Keratinocyte (primary cell): ENCODE measurements around the gene MSI2. TPM values are rescaled to one million over a fixed set of nuclear protein-coding genes. Genes with fewer than 3 reads are reported as not detected.

Source experiments
- DNase-seq: peaks from one replicate; pipeline ENCODE4 v3.0.0-alpha.2; 2011; ENCODE audit warnings: low read depth, missing footprints, low spot score
- FAIRE-seq: peaks from 2 replicates; lab custom pipeline; 2011; peaks lifted over from hg19 to GRCh38; lab: Jason Lieb, UNC
- H2AFZ ChIP-seq: 2 replicates; pipeline ENCODE4 v1.6.0; 2012; ENCODE audit warnings: low read length, control low read depth, inconsistent platforms; ENCODE audit not compliant: control insufficient read depth
- H3K27ac ChIP-seq: 2 replicates; pipeline ENCODE4 v1.5.1; 2011; ENCODE audit warnings: low read length; ENCODE audit not compliant: control insufficient read depth, insufficient read depth
- H3K27me3 ChIP-seq: 3 replicates; pipeline ENCODE4 v1.6.0; 2011; ENCODE audit warnings: low read length; ENCODE audit not compliant: control insufficient read depth, insufficient read depth; ENCODE audit errors: extremely low read depth
- H3K36me3 ChIP-seq, 2 experiments: 2 replicates in 1 of 2; 3 replicates in 1 of 2; pipeline ENCODE4 v1.5.1; 2011; ENCODE audit warnings: low read length in 2 of 2, mild to moderate bottlenecking in 1 of 2; ENCODE audit not compliant: control insufficient read depth in 2 of 2, insufficient read depth in 2 of 2; ENCODE audit errors: extremely low read depth in 1 of 2
- H3K4me1 ChIP-seq: 3 replicates; pipeline ENCODE4 v1.5.1; 2011; ENCODE audit warnings: low read length; ENCODE audit not compliant: control insufficient read depth, insufficient read depth; ENCODE audit errors: extremely low read depth
- H3K4me2 ChIP-seq: 3 replicates; pipeline ENCODE4 v1.6.0; 2011; ENCODE audit warnings: low read depth, low read length; ENCODE audit not compliant: control insufficient read depth, insufficient read depth; ENCODE audit errors: extremely low read depth
- H3K4me3 ChIP-seq, 3 experiments: fragments of 200-600 bp in 1 of 3; sonication (generic) in 1 of 3; 2 replicates in 2 of 3; 3 replicates in 1 of 3; pipeline ENCODE4 v1.5.1; 2011 to 2016; ENCODE audit warnings: low read length in 3 of 3, mild to moderate bottlenecking in 3 of 3, control low read depth in 2 of 3, inconsistent platforms in 1 of 3, low read depth in 1 of 3, mixed read lengths in 1 of 3, mixed run types in 1 of 3, moderate library complexity in 1 of 3; ENCODE audit not compliant: control insufficient read depth in 2 of 3, insufficient read depth in 2 of 3; ENCODE audit errors: extremely low read depth in 1 of 3
- H3K79me2 ChIP-seq: 2 replicates; pipeline ENCODE4 v1.6.0; 2012; ENCODE audit warnings: low read length; ENCODE audit not compliant: control insufficient read depth, insufficient read depth
- H3K9ac ChIP-seq: 3 replicates; pipeline ENCODE4 v1.6.0; 2011; ENCODE audit warnings: low read length; ENCODE audit not compliant: control insufficient read depth, insufficient read depth; ENCODE audit errors: extremely low read depth
- H3K9me1 ChIP-seq: 3 replicates; pipeline ENCODE4 v1.6.0; 2011; ENCODE audit warnings: low read length; ENCODE audit not compliant: control insufficient read depth, insufficient read depth; ENCODE audit errors: extremely low read depth
- H3K9me3 ChIP-seq: 2 replicates; pipeline ENCODE4 v1.5.1; 2012; ENCODE audit warnings: low read depth, low read length; ENCODE audit not compliant: control insufficient read depth
- H4K20me1 ChIP-seq: 3 replicates; pipeline ENCODE4 v1.6.0; 2011; ENCODE audit warnings: low read length; ENCODE audit not compliant: control insufficient read depth, insufficient read depth; ENCODE audit errors: extremely low read depth
- EZH2 ChIP-seq: IDR thresholded peaks from one replicate; pipeline ENCODE4 v1.6.1; 2012; ENCODE audit warnings: inconsistent platforms, mild to moderate bottlenecking, low read length, moderate library complexity
- dilution Hi-C: fragments of 300-500 bp; cut with MboI; formaldehyde crosslinking; loops from one replicate; pipeline ENCODE4 v1.7.0; 2020; ENCODE audit warnings: low sequenced_read_pairs; ENCODE audit not compliant: extremely low pct_ligation_motif_present
- polyA plus RNA-seq, 5 experiments: library from polyadenylated mRNA; depleted of rRNA in 3 of 5; stranded (reverse) in 3 of 5; stranded (forward) in 1 of 5; unstranded in 1 of 5; fragments of >200 nt; gene quantifications; 1 replicate in 1 of 5; 2 replicates in 3 of 5; 3 replicates in 1 of 5; pipeline versions ENCODE4 v1.2.1 to v1.2.3, GENCODE V29; 2011 to 2012; ENCODE audit warnings: missing spikeins in 2 of 5, low read depth in 1 of 5, low replicate concordance in 1 of 5
- TF ChIP-seq, protein P1 (sequence below), 3 experiments: IDR thresholded peaks in 1 of 3; conservative IDR thresholded peaks in 1 of 3; optimal IDR thresholded peaks in 1 of 3; 2 replicates in 2 of 3; 3 replicates in 1 of 3; pipeline versions ENCODE3 to v1.5.1; 2011; ENCODE audit warnings: low read length in 3 of 3, mild to moderate bottlenecking in 3 of 3, moderate library complexity in 2 of 3, control low read depth in 1 of 3, inconsistent platforms in 1 of 3; ENCODE audit not compliant: insufficient read depth in 2 of 3; ENCODE audit errors: extremely low read depth in 1 of 3

The MSI2 gene
- polyA plus RNA-seq, 1 donor (not counting 4 experiments of a cell fraction or from before 2014, with no cell fraction given) = 22.3 TPM

DNA sequence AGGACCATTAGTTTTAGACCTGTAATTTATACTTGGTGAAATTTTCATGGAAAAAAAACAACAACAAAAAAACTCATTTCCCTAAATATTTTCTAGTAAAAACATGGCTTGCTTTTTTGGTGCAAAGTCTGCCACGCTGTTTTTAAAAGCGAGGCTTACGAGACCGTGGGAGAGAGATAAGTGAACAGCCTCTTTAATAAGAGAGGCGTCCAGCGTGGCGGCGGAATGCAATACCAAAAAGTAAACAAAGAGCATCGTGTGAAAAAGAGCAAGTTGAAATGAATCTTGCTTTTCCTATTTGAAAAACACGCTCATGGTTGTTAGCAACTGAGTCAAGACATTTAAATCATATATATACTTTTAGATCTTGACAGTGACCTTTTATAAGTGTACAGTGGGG, 10.5 kb upstream of the MSI2 start:
- TF ChIP-seq EZH2 = no peak
- TF ChIP-seq, protein P1, sequence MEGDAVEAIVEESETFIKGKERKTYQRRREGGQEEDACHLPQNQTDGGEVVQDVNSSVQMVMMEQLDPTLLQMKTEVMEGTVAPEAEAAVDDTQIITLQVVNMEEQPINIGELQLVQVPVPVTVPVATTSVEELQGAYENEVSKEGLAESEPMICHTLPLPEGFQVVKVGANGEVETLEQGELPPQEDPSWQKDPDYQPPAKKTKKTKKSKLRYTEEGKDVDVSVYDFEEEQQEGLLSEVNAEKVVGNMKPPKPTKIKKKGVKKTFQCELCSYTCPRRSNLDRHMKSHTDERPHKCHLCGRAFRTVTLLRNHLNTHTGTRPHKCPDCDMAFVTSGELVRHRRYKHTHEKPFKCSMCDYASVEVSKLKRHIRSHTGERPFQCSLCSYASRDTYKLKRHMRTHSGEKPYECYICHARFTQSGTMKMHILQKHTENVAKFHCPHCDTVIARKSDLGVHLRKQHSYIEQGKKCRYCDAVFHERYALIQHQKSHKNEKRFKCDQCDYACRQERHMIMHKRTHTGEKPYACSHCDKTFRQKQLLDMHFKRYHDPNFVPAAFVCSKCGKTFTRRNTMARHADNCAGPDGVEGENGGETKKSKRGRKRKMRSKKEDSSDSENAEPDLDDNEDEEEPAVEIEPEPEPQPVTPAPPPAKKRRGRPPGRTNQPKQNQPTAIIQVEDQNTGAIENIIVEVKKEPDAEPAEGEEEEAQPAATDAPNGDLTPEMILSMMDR (optimal IDR thresholded peaks at IDR 0.05 in 1 of 3, IDR thresholded peaks at IDR 0.05 in 1 of 3, conservative IDR thresholded peaks at IDR 0.05 in 1 of 3; ENCODE audit: extremely low read depth in 1 of 3, insufficient read depth in 2 of 3, low read length in 3 of 3) = no peak
- no peaks in the 10 kb centered on the region for H4K20me1 ChIP-seq
- no peak overlapping the region for H3K27ac ChIP-seq
- H3K36me3 ChIP-seq = no peaks in the 10 kb centered on the region
- H3K9me1 ChIP-seq = no peaks in the 10 kb centered on the region
- H3K9me3 ChIP-seq = no peaks in the 10 kb centered on the region
- no peak overlapping the region for H3K4me2 ChIP-seq
- H3K4me1 ChIP-seq = no peaks in the 10 kb centered on the region
- H3K27me3 ChIP-seq = peaks cover 5% of the 10 kb centered on the region
- dilution Hi-C loops = no loop called here
- H3K79me2 ChIP-seq = no peaks in the 10 kb centered on the region
- H3K4me3 ChIP-seq = no peak overlapping the region
- no peak for DNase-seq
- no peak for FAIRE-seq
- H2AFZ ChIP-seq = no peak overlapping the region
- no peak overlapping the region for H3K9ac ChIP-seq

DNA sequence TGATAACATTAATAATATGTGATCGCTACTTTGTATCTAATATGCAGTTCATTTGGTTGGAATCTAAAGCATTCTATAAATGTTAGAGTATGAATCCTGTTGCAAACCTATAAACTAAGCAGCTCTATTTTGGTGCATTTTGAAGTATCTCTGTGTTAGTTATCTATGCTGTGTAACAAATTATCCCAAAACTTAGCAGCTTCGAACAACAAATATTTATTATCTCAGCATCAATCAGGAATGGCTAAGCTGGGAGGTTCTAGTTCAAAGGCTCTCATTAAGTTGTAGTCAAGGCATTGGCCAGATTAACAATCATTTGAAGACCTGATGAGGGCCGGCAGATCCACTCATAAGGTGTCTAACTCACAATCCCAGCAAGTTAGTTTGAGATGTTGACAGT, 10.1 kb upstream of the MSI2 start:
- dilution Hi-C loops = no loop called here
- H3K9me1 ChIP-seq = no peaks in the 10 kb centered on the region
- H3K36me3 ChIP-seq = no peaks in the 10 kb centered on the region
- no peak overlapping the region for H3K27ac ChIP-seq
- H3K4me2 ChIP-seq = no peak overlapping the region
- H4K20me1 ChIP-seq = no peaks in the 10 kb centered on the region
- TF ChIP-seq EZH2 = no peak
- TF ChIP-seq, protein P1 (optimal IDR thresholded peaks at IDR 0.05 in 1 of 3, IDR thresholded peaks at IDR 0.05 in 1 of 3, conservative IDR thresholded peaks at IDR 0.05 in 1 of 3; ENCODE audit: extremely low read depth in 1 of 3, insufficient read depth in 2 of 3, low read length in 3 of 3) = no peak
- DNase-seq (no peak), FAIRE-seq (no peak)
- no peaks in the 10 kb centered on the region for H3K9me3 ChIP-seq
- no peak overlapping the region for H3K9ac ChIP-seq
- no peak overlapping the region for H2AFZ ChIP-seq
- H3K4me3 ChIP-seq = no peak overlapping the region
- no peaks in the 10 kb centered on the region for H3K4me1 ChIP-seq
- peaks cover 5% of the 10 kb centered on the region for H3K27me3 ChIP-seq
- no peaks in the 10 kb centered on the region for H3K79me2 ChIP-seq
